ENCODE measurements around the gene EEFSEC.

Gene EEFSEC

GRCh38 chr3:128238184-128238489, 84.9 kb downstream of the EEFSEC start:
- peak overlapping the region; percentile 91 for H3K27ac ChIP-seq
- TF ChIP-seq CTCF (conservative IDR thresholded peaks at IDR 0.05) (no peak), ZFX (IDR thresholded peaks at IDR 0.05) (no peak)

- TF ChIP-seq CTCF (conservative IDR thresholded peaks at IDR 0.05) (no peak), ZFX (IDR thresholded peaks at IDR 0.05) (no peak)
- H3K27ac ChIP-seq, result peak overlapping the region; percentile 91
Observed at GRCh38 chr3:128239304-128239703, 86.0 kb downstream of the EEFSEC start.

- H3K27ac ChIP-seq, result peak overlapping the region; percentile 91
- TF ChIP-seq ZFX (IDR thresholded peaks at IDR 0.05) (no peak), CTCF (conservative IDR thresholded peaks at IDR 0.05) (no peak)
Observed at GRCh38 chr3:128240232-128240631, 87.0 kb downstream of the EEFSEC start.

GRCh38 chr3:128241741-128242140, 88.5 kb downstream of the EEFSEC start:
- TF ChIP-seq ZFX (IDR thresholded peaks at IDR 0.05) (no peak), CTCF (conservative IDR thresholded peaks at IDR 0.05) (no peak)
- H3K27ac ChIP-seq, result peak overlapping the region; percentile 91

- H3K27ac ChIP-seq, result no peak overlapping the region
Observed at GRCh38 chr3:128242818-128243601, 89.7 kb downstream of the EEFSEC start.

GRCh38 chr3:128243602-128244504, 90.6 kb downstream of the EEFSEC start:
- TF ChIP-seq CTCF (conservative IDR thresholded peaks at IDR 0.05) (no peak), ZFX (IDR thresholded peaks at IDR 0.05) (no peak)
- no peak overlapping the region for H3K27ac ChIP-seq

More at GRCh38 chr3:128242818-128243601, 89.7 kb downstream of the EEFSEC start:
- TF ChIP-seq CTCF (conservative IDR thresholded peaks at IDR 0.05), result no peak

- TF ChIP-seq CTCF (conservative IDR thresholded peaks at IDR 0.05), result no peak
- no peak for TF ChIP-seq ZFX (IDR thresholded peaks at IDR 0.05)
- H3K27ac ChIP-seq, result no peak overlapping the region
Observed at GRCh38 chr3:128245460-128245859, 92.2 kb downstream of the EEFSEC start.
